Measurements from ENCODE around the gene GABRR3. TPM values are rescaled to one million over a fixed set of nuclear protein-coding genes. Genes with fewer than 3 reads are reported as not detected.

GABRR3 gene
- polyA plus RNA-seq, 10 donors: not detected

- DNase-seq: no peak
These were observed 76.7 kb downstream of the GABRR3 start for GRCh38 chr3:97958396-97958795.

GRCh38 chr3:97957617-97958311 lies 77.4 kb downstream of the GABRR3 start:
- no peak for DNase-seq

GRCh38 chr3:97956051-97956450 lies 79.1 kb downstream of the GABRR3 start:
- no peak for DNase-seq

- no peak for DNase-seq
These were observed 80.8 kb downstream of the GABRR3 start for GRCh38 chr3:97954228-97954827.

- DNase-seq: no peak
These were observed 82.2 kb downstream of the GABRR3 start for GRCh38 chr3:97952872-97953271.

GRCh38 chr3:97952280-97952679 lies 82.8 kb downstream of the GABRR3 start:
- DNase-seq: no peak

- DNase-seq: no peak
These were observed 84.8 kb downstream of the GABRR3 start for GRCh38 chr3:97950360-97950759.

- DNase-seq: no peak
These were observed 85.4 kb downstream of the GABRR3 start for GRCh38 chr3:97949743-97950142.

GRCh38 chr3:97949110-97949485 lies 86.0 kb downstream of the GABRR3 start:
- no peak for DNase-seq

GRCh38 chr3:97948351-97949109 lies 86.6 kb downstream of the GABRR3 start:
- no peak for DNase-seq

GRCh38 chr3:97942801-97943546 lies 92.1 kb downstream of the GABRR3 start:
- no peak for DNase-seq

- DNase-seq: no peak
These were observed 95.1 kb downstream of the GABRR3 start for GRCh38 chr3:97940034-97940433.

GRCh38 chr3:97939401-97939800 lies 95.7 kb downstream of the GABRR3 start:
- DNase-seq: no peak

- no peak for DNase-seq
These were observed 96.7 kb downstream of the GABRR3 start for GRCh38 chr3:97938444-97938843.

GRCh38 chr3:97937205-97937604 lies 97.9 kb downstream of the GABRR3 start:
- no peak for DNase-seq

- no peak for DNase-seq
These were observed 99.3 kb downstream of the GABRR3 start for GRCh38 chr3:97935842-97936241.

Other genes starting within 250 kb of the GABRR3 start
- gene CRYBG3, start 213.3 kb downstream of the GABRR3 start, polyA plus RNA-seq (ENCODE audit: insufficient read length in 10 of 10): 10 to 100 TPM; 17.3 to 28.6 (median 22.6) TPM
- gene RIOX2, start 62.9 kb downstream of the GABRR3 start, polyA plus RNA-seq (ENCODE audit: insufficient read length in 10 of 10): 10 to 100 TPM; 31.8 to 54.7 (median 38.5) TPM
- gene OR5AC2, start 51.9 kb upstream of the GABRR3 start, polyA plus RNA-seq (ENCODE audit: insufficient read length in 10 of 10): not detected
- under 1 TPM in 2 of 10 donors, not detected in 8; 0.04 TPM for gene OR5H1, start 95.4 kb upstream of the GABRR3 start, polyA plus RNA-seq (ENCODE audit: insufficient read length in 10 of 10)
- gene OR5H14, start 112.2 kb upstream of the GABRR3 start, polyA plus RNA-seq (ENCODE audit: insufficient read length in 10 of 10): not detected
- not detected for gene OR5H15, start 131.4 kb upstream of the GABRR3 start, polyA plus RNA-seq (ENCODE audit: insufficient read length in 10 of 10)
- gene OR5H6, start 228.9 kb upstream of the GABRR3 start, polyA plus RNA-seq (ENCODE audit: insufficient read length in 10 of 10): not detected
- gene OR5H2, start 247.2 kb upstream of the GABRR3 start, polyA plus RNA-seq (ENCODE audit: insufficient read length in 10 of 10): not detected

All from muscle of back (tissue), 11 donors.